K562 (cell line): Measurements from ENCODE around the gene C9orf50. TPM values are rescaled to one million over a fixed set of nuclear protein-coding genes. Genes with fewer than 3 reads are reported as not detected.
A peak's percentile ranks its signal among the peaks of the same experiment; 100 is the strongest.

Experiments used
- EP400 ChIP-seq: fragments of 450-650 bp; IDR thresholded peaks from 2 replicates; pipeline ENCODE4 v1.6.1; 2017; ENCODE audit warnings: antibody characterized with exemption, mild to moderate bottlenecking, moderate library complexity
- KLF16 ChIP-seq: IDR thresholded peaks from 2 replicates; pipeline ENCODE4 v1.6.1; 2016; ENCODE audit warnings: antibody characterized with exemption
- L3MBTL2 ChIP-seq: fragments of 450-650 bp; IDR thresholded peaks from 2 replicates; pipeline ENCODE4 v1.6.1; 2016; ENCODE audit warnings: mild to moderate bottlenecking, moderate library complexity
- MIER1 ChIP-seq: fragments of 450-650 bp; IDR thresholded peaks from 2 replicates; pipeline ENCODE4 v1.6.1; 2016; ENCODE audit warnings: antibody characterized with exemption, mild to moderate bottlenecking, low read depth
- NBN ChIP-seq: fragments of 450-650 bp; IDR thresholded peaks from 2 replicates; pipeline ENCODE4 v1.6.1; 2016; ENCODE audit warnings: low read depth, mild to moderate bottlenecking
- PTRF ChIP-seq: fragments of 450-650 bp; IDR thresholded peaks from 2 replicates; pipeline ENCODE4 v1.6.1; 2016; ENCODE audit warnings: mild to moderate bottlenecking, missing genetic modification characterization, missing compliant biosample characterization
- SMARCA4 ChIP-seq: fragments of 450-650 bp; IDR thresholded peaks from 2 replicates; pipeline ENCODE4 v1.6.1; 2016
- SOX6 ChIP-seq: fragments of 450-650 bp; IDR thresholded peaks from 2 replicates; pipeline ENCODE4 v1.6.1; 2014; ENCODE audit warnings: mild to moderate bottlenecking
- ZNF76 ChIP-seq: fragments of 250-450 bp; sonication (Bioruptor Pico); IDR thresholded peaks from 2 replicates; pipeline ENCODE4 v1.4.0; 2020; ENCODE audit warnings: mild to moderate bottlenecking, moderate library complexity, borderline replicate concordance
- polyA plus RNA-seq, 8 experiments: library from polyadenylated mRNA; depleted of rRNA in 4 of 8; stranded (reverse) in 5 of 8; unstranded in 3 of 8; fragments of >200 nt; fragmentation: Nextera tagmentation in 2 of 8; fragmentation: Illumina TruSeq in 1 of 8; extraction: Ambion mirVana in 2 of 8; extraction: Trizol in 1 of 8; gene quantifications; 2 replicates each; pipeline versions ENCODE4 v1.2.1 to v1.2.3, GENCODE V29; 2011 to 2014; ENCODE audit warnings: inconsistent platforms in 1 of 8, missing spikeins in 1 of 8
- total RNA-seq, 7 experiments: library from RNA; depleted of rRNA in 6 of 7; stranded (reverse); fragments of >200 nt in 6 of 7; fragmentation: Illumina TruSeq in 2 of 7; extraction: Trizol in 2 of 7; gene quantifications; 2 replicates each; pipeline versions ENCODE4 v1.2.1 to v1.2.3, GENCODE V29; 2011 to 2021; ENCODE audit warnings: low replicate concordance in 1 of 7
- TF ChIP-seq, protein P1 (sequence below): fragments of 200-600 bp; sonication (generic); IDR thresholded peaks from one replicate; pipeline ENCODE4 v1.6.1; 2012; ENCODE audit warnings: mild to moderate bottlenecking, low read depth, low read length, inconsistent platforms
- TF ChIP-seq, protein P2 (sequence below): IDR thresholded peaks from 3 replicates; pipeline ENCODE4 v1.6.1; 2011; ENCODE audit warnings: borderline replicate concordance, mild to moderate bottlenecking, moderate library complexity; ENCODE audit not compliant: insufficient read length; ENCODE audit errors: extremely low read depth
- TF ChIP-seq, protein P3 (sequence below): fragments of 450-650 bp; formaldehyde crosslinking; IDR thresholded peaks from 2 replicates; pipeline ENCODE4 v1.4.0; 2022; ENCODE audit warnings: missing genetic modification characterization

The C9orf50 gene
- total and polyA plus RNA-seq, 9 of the 15 experiments (the other 6 are each of a cell fraction or from before 2014, with no cell fraction given): not detected

DNA sequence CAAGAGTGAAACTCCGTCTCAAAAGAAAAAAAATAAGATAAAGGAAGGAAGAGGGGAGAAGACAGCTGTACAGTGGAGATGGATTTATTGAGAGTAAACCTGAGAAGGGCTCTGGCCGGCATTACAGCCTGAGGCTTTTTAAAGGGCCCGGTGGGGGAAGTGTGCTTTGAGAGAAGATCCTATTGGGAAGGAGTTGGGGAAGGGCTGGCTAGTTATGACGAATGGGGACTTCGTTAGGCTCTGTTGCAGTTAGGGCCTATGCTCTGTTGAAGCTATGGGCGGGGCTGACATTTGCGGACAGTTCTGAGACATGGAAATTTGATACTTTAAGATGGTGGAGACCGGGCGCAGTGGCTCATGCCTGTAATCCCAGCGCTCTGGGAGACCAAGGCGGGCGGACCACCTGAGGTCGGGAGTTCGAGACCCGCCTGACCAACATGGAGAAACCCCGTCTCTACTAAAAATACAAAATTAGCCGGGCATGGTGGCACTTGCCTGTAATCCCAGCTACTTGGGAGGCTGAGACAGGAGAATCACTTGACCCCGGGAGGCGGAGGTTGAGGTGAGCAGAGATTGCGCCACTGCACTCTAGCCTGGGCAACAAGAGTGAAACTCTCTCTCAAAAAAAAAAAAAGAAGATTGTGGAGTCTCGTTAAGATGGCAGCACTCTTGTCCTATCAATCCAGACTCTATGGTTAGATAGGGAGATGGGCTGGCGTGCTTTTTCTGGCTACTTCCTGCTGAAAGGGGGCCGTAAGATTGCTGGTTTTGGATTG, 33.2 kb downstream of the C9orf50 start (continued):
- TF ChIP-seq, protein P1, sequence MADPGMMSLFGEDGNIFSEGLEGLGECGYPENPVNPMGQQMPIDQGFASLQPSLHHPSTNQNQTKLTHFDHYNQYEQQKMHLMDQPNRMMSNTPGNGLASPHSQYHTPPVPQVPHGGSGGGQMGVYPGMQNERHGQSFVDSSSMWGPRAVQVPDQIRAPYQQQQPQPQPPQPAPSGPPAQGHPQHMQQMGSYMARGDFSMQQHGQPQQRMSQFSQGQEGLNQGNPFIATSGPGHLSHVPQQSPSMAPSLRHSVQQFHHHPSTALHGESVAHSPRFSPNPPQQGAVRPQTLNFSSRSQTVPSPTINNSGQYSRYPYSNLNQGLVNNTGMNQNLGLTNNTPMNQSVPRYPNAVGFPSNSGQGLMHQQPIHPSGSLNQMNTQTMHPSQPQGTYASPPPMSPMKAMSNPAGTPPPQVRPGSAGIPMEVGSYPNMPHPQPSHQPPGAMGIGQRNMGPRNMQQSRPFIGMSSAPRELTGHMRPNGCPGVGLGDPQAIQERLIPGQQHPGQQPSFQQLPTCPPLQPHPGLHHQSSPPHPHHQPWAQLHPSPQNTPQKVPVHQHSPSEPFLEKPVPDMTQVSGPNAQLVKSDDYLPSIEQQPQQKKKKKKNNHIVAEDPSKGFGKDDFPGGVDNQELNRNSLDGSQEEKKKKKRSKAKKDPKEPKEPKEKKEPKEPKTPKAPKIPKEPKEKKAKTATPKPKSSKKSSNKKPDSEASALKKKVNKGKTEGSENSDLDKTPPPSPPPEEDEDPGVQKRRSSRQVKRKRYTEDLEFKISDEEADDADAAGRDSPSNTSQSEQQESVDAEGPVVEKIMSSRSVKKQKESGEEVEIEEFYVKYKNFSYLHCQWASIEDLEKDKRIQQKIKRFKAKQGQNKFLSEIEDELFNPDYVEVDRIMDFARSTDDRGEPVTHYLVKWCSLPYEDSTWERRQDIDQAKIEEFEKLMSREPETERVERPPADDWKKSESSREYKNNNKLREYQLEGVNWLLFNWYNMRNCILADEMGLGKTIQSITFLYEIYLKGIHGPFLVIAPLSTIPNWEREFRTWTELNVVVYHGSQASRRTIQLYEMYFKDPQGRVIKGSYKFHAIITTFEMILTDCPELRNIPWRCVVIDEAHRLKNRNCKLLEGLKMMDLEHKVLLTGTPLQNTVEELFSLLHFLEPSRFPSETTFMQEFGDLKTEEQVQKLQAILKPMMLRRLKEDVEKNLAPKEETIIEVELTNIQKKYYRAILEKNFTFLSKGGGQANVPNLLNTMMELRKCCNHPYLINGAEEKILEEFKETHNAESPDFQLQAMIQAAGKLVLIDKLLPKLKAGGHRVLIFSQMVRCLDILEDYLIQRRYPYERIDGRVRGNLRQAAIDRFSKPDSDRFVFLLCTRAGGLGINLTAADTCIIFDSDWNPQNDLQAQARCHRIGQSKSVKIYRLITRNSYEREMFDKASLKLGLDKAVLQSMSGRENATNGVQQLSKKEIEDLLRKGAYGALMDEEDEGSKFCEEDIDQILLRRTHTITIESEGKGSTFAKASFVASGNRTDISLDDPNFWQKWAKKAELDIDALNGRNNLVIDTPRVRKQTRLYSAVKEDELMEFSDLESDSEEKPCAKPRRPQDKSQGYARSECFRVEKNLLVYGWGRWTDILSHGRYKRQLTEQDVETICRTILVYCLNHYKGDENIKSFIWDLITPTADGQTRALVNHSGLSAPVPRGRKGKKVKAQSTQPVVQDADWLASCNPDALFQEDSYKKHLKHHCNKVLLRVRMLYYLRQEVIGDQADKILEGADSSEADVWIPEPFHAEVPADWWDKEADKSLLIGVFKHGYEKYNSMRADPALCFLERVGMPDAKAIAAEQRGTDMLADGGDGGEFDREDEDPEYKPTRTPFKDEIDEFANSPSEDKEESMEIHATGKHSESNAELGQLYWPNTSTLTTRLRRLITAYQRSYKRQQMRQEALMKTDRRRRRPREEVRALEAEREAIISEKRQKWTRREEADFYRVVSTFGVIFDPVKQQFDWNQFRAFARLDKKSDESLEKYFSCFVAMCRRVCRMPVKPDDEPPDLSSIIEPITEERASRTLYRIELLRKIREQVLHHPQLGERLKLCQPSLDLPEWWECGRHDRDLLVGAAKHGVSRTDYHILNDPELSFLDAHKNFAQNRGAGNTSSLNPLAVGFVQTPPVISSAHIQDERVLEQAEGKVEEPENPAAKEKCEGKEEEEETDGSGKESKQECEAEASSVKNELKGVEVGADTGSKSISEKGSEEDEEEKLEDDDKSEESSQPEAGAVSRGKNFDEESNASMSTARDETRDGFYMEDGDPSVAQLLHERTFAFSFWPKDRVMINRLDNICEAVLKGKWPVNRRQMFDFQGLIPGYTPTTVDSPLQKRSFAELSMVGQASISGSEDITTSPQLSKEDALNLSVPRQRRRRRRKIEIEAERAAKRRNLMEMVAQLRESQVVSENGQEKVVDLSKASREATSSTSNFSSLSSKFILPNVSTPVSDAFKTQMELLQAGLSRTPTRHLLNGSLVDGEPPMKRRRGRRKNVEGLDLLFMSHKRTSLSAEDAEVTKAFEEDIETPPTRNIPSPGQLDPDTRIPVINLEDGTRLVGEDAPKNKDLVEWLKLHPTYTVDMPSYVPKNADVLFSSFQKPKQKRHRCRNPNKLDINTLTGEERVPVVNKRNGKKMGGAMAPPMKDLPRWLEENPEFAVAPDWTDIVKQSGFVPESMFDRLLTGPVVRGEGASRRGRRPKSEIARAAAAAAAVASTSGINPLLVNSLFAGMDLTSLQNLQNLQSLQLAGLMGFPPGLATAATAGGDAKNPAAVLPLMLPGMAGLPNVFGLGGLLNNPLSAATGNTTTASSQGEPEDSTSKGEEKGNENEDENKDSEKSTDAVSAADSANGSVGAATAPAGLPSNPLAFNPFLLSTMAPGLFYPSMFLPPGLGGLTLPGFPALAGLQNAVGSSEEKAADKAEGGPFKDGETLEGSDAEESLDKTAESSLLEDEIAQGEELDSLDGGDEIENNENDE: no peak
- TF ChIP-seq MIER1: 0 out of 2 replicates have a peak, but pooled peaks have one; percentile 46
- peak; percentile 31; the same call in 1 of the 2 replicates for TF ChIP-seq NBN
- peak; percentile 45 for TF ChIP-seq EP400
- TF ChIP-seq KLF16: no peak
- TF ChIP-seq PTRF (tag): peak; percentile 93
- peak; percentile 58; the same call in 1 of the 2 replicates for TF ChIP-seq SOX6
- TF ChIP-seq SMARCA4: peak; percentile 60; the same call in 1 of the 2 replicates
- TF ChIP-seq, protein P2, sequence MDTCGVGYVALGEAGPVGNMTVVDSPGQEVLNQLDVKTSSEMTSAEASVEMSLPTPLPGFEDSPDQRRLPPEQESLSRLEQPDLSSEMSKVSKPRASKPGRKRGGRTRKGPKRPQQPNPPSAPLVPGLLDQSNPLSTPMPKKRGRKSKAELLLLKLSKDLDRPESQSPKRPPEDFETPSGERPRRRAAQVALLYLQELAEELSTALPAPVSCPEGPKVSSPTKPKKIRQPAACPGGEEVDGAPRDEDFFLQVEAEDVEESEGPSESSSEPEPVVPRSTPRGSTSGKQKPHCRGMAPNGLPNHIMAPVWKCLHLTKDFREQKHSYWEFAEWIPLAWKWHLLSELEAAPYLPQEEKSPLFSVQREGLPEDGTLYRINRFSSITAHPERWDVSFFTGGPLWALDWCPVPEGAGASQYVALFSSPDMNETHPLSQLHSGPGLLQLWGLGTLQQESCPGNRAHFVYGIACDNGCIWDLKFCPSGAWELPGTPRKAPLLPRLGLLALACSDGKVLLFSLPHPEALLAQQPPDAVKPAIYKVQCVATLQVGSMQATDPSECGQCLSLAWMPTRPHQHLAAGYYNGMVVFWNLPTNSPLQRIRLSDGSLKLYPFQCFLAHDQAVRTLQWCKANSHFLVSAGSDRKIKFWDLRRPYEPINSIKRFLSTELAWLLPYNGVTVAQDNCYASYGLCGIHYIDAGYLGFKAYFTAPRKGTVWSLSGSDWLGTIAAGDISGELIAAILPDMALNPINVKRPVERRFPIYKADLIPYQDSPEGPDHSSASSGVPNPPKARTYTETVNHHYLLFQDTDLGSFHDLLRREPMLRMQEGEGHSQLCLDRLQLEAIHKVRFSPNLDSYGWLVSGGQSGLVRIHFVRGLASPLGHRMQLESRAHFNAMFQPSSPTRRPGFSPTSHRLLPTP: peak; percentile 75
- peak; percentile 65; the same call in 1 of the 2 replicates for TF ChIP-seq ZNF76
- TF ChIP-seq L3MBTL2: peak; percentile 64
- TF ChIP-seq, protein P3, sequence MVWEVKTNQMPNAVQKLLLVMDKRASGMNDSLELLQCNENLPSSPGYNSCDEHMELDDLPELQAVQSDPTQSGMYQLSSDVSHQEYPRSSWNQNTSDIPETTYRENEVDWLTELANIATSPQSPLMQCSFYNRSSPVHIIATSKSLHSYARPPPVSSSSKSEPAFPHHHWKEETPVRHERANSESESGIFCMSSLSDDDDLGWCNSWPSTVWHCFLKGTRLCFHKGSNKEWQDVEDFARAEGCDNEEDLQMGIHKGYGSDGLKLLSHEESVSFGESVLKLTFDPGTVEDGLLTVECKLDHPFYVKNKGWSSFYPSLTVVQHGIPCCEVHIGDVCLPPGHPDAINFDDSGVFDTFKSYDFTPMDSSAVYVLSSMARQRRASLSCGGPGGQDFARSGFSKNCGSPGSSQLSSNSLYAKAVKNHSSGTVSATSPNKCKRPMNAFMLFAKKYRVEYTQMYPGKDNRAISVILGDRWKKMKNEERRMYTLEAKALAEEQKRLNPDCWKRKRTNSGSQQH (CRISPR knock-in tag): 0 out of 2 replicates have a peak, but pooled peaks have one; percentile 40
